ENCODE results near the gene RTEL1.
"Not testable (repeated sequence)": the region's sequence is repeated elsewhere in the genome, so short reads cannot be mapped to it uniquely, and the experiment has no call there.

The RTEL1 gene

GRCh38 chr20:63708301-63709148 is 50.4 kb downstream of the RTEL1 start:
- DNase-seq (ENCODE audit: low read depth, low spot score), result no peak

GRCh38 chr20:63709149-63709527 is 51.0 kb downstream of the RTEL1 start:
- no peak for DNase-seq (ENCODE audit: low read depth, low spot score)

GRCh38 chr20:63711085-63711645 is 53.1 kb downstream of the RTEL1 start:
- DNase-seq (ENCODE audit: low read depth, low spot score), result no peak

GRCh38 chr20:63712191-63712590 is 54.1 kb downstream of the RTEL1 start:
- no peak for DNase-seq (ENCODE audit: low read depth, low spot score)

- DNase-seq (ENCODE audit: low read depth, low spot score), result no peak
These were observed 56.7 kb downstream of the RTEL1 start for GRCh38 chr20:63714858-63715257.

- no peak for DNase-seq (ENCODE audit: low read depth, low spot score)
These were observed 60.9 kb downstream of the RTEL1 start for GRCh38 chr20:63718996-63719395.

- not testable (repeated sequence) for DNase-seq (ENCODE audit: low read depth, low spot score)
These were observed 65.0 kb downstream of the RTEL1 start for GRCh38 chr20:63722967-63723622.

GRCh38 chr20:63730189-63730733 is 72.1 kb downstream of the RTEL1 start:
- DNase-seq (ENCODE audit: low read depth, low spot score), result not testable (repeated sequence)

- no peak for DNase-seq (ENCODE audit: low read depth, low spot score)
These were observed 73.3 kb downstream of the RTEL1 start for GRCh38 chr20:63731410-63731809.

- DNase-seq (ENCODE audit: low read depth, low spot score), result no peak
These were observed 74.3 kb downstream of the RTEL1 start for GRCh38 chr20:63732118-63733095.

GRCh38 chr20:63733117-63733516 is 75.0 kb downstream of the RTEL1 start:
- no peak for DNase-seq (ENCODE audit: low read depth, low spot score)

GRCh38 chr20:63733579-63734081 is 75.5 kb downstream of the RTEL1 start:
- DNase-seq (ENCODE audit: low read depth, low spot score), result no peak

- DNase-seq (ENCODE audit: low read depth, low spot score), result no peak
These were observed 76.2 kb downstream of the RTEL1 start for GRCh38 chr20:63734111-63734945.

- no peak for DNase-seq (ENCODE audit: low read depth, low spot score)
These were observed 77.1 kb downstream of the RTEL1 start for GRCh38 chr20:63734946-63735858.

- DNase-seq (ENCODE audit: low read depth, low spot score), result no peak
These were observed 78.0 kb downstream of the RTEL1 start, which contains the start of gene LIME1 for GRCh38 chr20:63735859-63736718. Gene LIME1, plus strand, starts transcription at chr20:63736664. Its CDS starts 886 bp downstream, at chr20:63737550.

GRCh38 chr20:63736893-63737694 is 79.0 kb downstream of the RTEL1 start:
- DNase-seq (ENCODE audit: low read depth, low spot score), result no peak

GRCh38 chr20:63737695-63737944 is 79.5 kb downstream of the RTEL1 start:
- no peak for DNase-seq (ENCODE audit: low read depth, low spot score)

Measured in activated CD4-positive, CD25-positive, alpha-beta regulatory T cell treated with anti-CD3 and anti-CD28 coated beads, Interleukin-2, amount 50 U/mL, for 16 hours (primary cell).